ENCODE results near the gene TMC6. TPM values are rescaled to one million over a fixed set of nuclear protein-coding genes. Genes with fewer than 3 reads are reported as not detected.
"Not testable (repeated sequence)": the region's sequence is repeated elsewhere in the genome, so short reads cannot be mapped to it uniquely, and the experiment has no call there.

Gene TMC6
- total and polyA plus RNA-seq, 4 donors, result 5.5 to 63.2 (median 21.4) TPM

GRCh38 chr17:78120971-78121800 lies 7.4 kb downstream of the TMC6 start:
- H3K27ac ChIP-seq (ENCODE audit: low read depth in 1 of 2, low read length in 2 of 2), result no peak overlapping the region
- intact Hi-C loops (cut with DNase I), result no loop called here

DNA sequence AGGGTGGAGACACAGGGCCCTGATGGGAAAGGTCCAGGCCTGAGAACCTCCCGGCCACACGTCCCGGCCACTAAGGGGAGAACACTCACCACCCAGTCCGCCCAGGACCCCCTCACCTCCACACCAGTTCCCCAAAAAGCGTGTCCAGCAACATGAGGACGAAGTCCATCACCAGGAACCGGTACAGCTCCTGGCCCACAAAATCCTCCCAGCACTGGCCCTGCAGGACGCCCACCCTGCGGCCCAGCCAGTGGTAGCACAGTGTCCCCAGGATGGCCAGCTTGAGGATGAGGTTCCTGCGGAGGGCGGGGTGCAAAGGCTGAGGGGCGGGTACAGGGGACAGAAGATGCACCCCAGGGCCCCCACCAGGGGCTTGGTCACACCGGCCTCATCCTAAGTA lies 8.0 kb downstream of the TMC6 start:
- Histone ChIP-seq H3K4me1 (ENCODE audit: control insufficient read depth in 1 of 2, insufficient read depth in 2 of 2, low read length in 2 of 2) (no peaks in the 10 kb centered on the region), H3K4me3 (ENCODE audit: low read length in 2 of 2) (no peak overlapping the region), H3K27me3 (ENCODE audit: control insufficient read depth in 1 of 2, insufficient read depth in 2 of 2, low read length in 1 of 2) (no peaks in the 10 kb centered on the region), H3K9me3 (ENCODE audit: control insufficient read depth, low read length) (no peaks in the 10 kb centered on the region), H3K27ac (ENCODE audit: low read depth in 1 of 2, low read length in 2 of 2) (no peak overlapping the region), H3K36me3 (ENCODE audit: control insufficient read depth in 1 of 2, insufficient read depth in 2 of 2, low read length in 1 of 2) (no peaks in the 10 kb centered on the region)
- intact Hi-C loops (cut with DNase I), result no loop called here
- WGBS, 2 donors, result 95 to 96% methylated on average over 13 of the region's 13 CpGs
- DNase-seq (no peak), ATAC-seq (ENCODE audit: low FRiP score) (no peak)

More at GRCh38 chr17:78120971-78121800, 7.4 kb downstream of the TMC6 start:
- Histone ChIP-seq H3K9me3 (ENCODE audit: control insufficient read depth, low read length) (no peaks in the 10 kb centered on the region), H3K36me3 (ENCODE audit: control insufficient read depth in 1 of 2, insufficient read depth in 2 of 2, low read length in 1 of 2) (no peaks in the 10 kb centered on the region), H3K4me1 (ENCODE audit: control insufficient read depth in 1 of 2, insufficient read depth in 2 of 2, low read length in 2 of 2) (no peaks in the 10 kb centered on the region), H3K4me3 (ENCODE audit: low read length in 2 of 2) (no peak overlapping the region), H3K27me3 (ENCODE audit: control insufficient read depth in 1 of 2, insufficient read depth in 2 of 2, low read length in 1 of 2) (no peaks in the 10 kb centered on the region)
- 92 to 93% methylated on average over 35 of the region's 35 CpGs for WGBS, 2 donors
- ATAC-seq (ENCODE audit: low FRiP score) (no peak), DNase-seq (peak in 1 of 2 donors; percentile 44)

- no peak overlapping the region for H3K4me3 ChIP-seq (ENCODE audit: low read length in 2 of 2)
- peak in 1 of 2 donors; percentile 42 for DNase-seq
Measured at GRCh38 chr17:78118801-78119241, 9.7 kb downstream of the TMC6 start.

GRCh38 chr17:78117027-78117981 lies 11.3 kb downstream of the TMC6 start:
- no peak overlapping the region for H3K27ac ChIP-seq (ENCODE audit: low read depth in 1 of 2, low read length in 2 of 2)
- H3K4me1 ChIP-seq (ENCODE audit: control insufficient read depth in 1 of 2, insufficient read depth in 2 of 2, low read length in 2 of 2), result no peaks in the 10 kb centered on the region
- no peak overlapping the region for H3K4me3 ChIP-seq (ENCODE audit: low read length in 2 of 2)
- H3K36me3 ChIP-seq (ENCODE audit: control insufficient read depth in 1 of 2, insufficient read depth in 2 of 2, low read length in 1 of 2), result no peaks in the 10 kb centered on the region
- no peaks in the 10 kb centered on the region for H3K9me3 ChIP-seq (ENCODE audit: control insufficient read depth, low read length)
- no peaks in the 10 kb centered on the region for H3K27me3 ChIP-seq (ENCODE audit: control insufficient read depth in 1 of 2, insufficient read depth in 2 of 2, low read length in 1 of 2)
- intact Hi-C loops (cut with DNase I), result loop anchor here in 1 of 2 donors (10.0 kb wide), 1 partner anchor 307 kb away; no protein-coding TSS in a partner anchor
- ATAC-seq (ENCODE audit: low FRiP score), result no peak
- 67 to 68% methylated on average over 41 of the region's 41 CpGs for WGBS, 2 donors
- no peak for DNase-seq

More at GRCh38 chr17:78118801-78119241, 9.7 kb downstream of the TMC6 start:
- no peaks in the 10 kb centered on the region for H3K9me3 ChIP-seq (ENCODE audit: control insufficient read depth, low read length)
- H3K36me3 ChIP-seq (ENCODE audit: control insufficient read depth in 1 of 2, insufficient read depth in 2 of 2, low read length in 1 of 2), result no peaks in the 10 kb centered on the region
- no peaks in the 10 kb centered on the region for H3K27me3 ChIP-seq (ENCODE audit: control insufficient read depth in 1 of 2, insufficient read depth in 2 of 2, low read length in 1 of 2)
- intact Hi-C loops (cut with DNase I), result loop anchor here in 1 of 2 donors (10.0 kb wide), 1 partner anchor 306 kb away; no protein-coding TSS in a partner anchor
- H3K4me1 ChIP-seq (ENCODE audit: control insufficient read depth in 1 of 2, insufficient read depth in 2 of 2, low read length in 2 of 2), result no peaks in the 10 kb centered on the region
- no peak for ATAC-seq (ENCODE audit: low FRiP score)
- no peak overlapping the region for H3K27ac ChIP-seq (ENCODE audit: low read depth in 1 of 2, low read length in 2 of 2)
- WGBS, 2 donors, result 86 to 87% methylated on average over 14 of the region's 14 CpGs

DNA sequence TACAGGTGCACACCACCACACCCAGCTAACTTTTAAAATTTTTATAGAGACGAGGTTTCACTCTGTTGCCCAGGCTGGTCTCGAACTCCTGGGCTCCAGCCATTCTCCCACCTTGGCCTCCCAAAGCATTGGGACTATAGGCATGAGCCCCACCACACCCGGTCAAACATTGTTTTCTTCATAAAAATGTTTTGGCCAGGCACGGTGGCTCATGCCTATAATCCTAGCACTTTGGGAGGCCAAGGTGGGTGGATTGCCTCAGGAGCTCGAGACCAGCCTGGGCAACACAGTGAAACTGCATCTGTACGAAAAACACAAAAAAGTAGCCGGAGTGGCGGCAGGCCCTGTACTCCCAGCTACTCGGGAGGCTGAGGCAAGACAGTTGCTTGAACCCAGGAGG lies 12.1 kb downstream of the TMC6 start:
- no peak for ATAC-seq (ENCODE audit: low FRiP score)
- no peaks in the 10 kb centered on the region for H3K36me3 ChIP-seq (ENCODE audit: control insufficient read depth in 1 of 2, insufficient read depth in 2 of 2, low read length in 1 of 2)
- WGBS, 2 donors, result 96 to 97% methylated on average over 9 of the region's 9 CpGs
- no peaks in the 10 kb centered on the region for H3K9me3 ChIP-seq (ENCODE audit: control insufficient read depth, low read length)
- no peaks in the 10 kb centered on the region for H3K27me3 ChIP-seq (ENCODE audit: control insufficient read depth in 1 of 2, insufficient read depth in 2 of 2, low read length in 1 of 2)
- no peak overlapping the region for H3K27ac ChIP-seq (ENCODE audit: low read depth in 1 of 2, low read length in 2 of 2)
- no peaks in the 10 kb centered on the region for H3K4me1 ChIP-seq (ENCODE audit: control insufficient read depth in 1 of 2, insufficient read depth in 2 of 2, low read length in 2 of 2)
- intact Hi-C loops (cut with DNase I), result loop anchor here in 1 of 2 donors (10.0 kb wide), 1 partner anchor 308 kb away; no protein-coding TSS in a partner anchor
- H3K4me3 ChIP-seq (ENCODE audit: low read length in 2 of 2), result no peak overlapping the region
- DNase-seq, result peak in 1 of 2 donors; percentile 59

GRCh38 chr17:78115803-78116202 lies 12.8 kb downstream of the TMC6 start:
- not testable (repeated sequence) for H3K27me3 ChIP-seq (ENCODE audit: control insufficient read depth in 1 of 2, insufficient read depth in 2 of 2, low read length in 1 of 2); H3K4me1 ChIP-seq (ENCODE audit: control insufficient read depth in 1 of 2, insufficient read depth in 2 of 2, low read length in 2 of 2); H3K9me3 ChIP-seq (ENCODE audit: control insufficient read depth, low read length); H3K36me3 ChIP-seq (ENCODE audit: control insufficient read depth in 1 of 2, insufficient read depth in 2 of 2, low read length in 1 of 2); H3K4me3 ChIP-seq (ENCODE audit: low read length in 2 of 2); ATAC-seq (ENCODE audit: low FRiP score); H3K27ac ChIP-seq (ENCODE audit: low read depth in 1 of 2, low read length in 2 of 2)
- DNase-seq, result peak in 1 of 2 donors; percentile 67
- WGBS, 2 donors, result 93 to 96% methylated on average over 14 to 16 of the region's 18 CpGs
- intact Hi-C loops (cut with DNase I), result loop anchor here in 1 of 2 donors (10.0 kb wide), 1 partner anchor 309 kb away; no protein-coding TSS in a partner anchor

DNA sequence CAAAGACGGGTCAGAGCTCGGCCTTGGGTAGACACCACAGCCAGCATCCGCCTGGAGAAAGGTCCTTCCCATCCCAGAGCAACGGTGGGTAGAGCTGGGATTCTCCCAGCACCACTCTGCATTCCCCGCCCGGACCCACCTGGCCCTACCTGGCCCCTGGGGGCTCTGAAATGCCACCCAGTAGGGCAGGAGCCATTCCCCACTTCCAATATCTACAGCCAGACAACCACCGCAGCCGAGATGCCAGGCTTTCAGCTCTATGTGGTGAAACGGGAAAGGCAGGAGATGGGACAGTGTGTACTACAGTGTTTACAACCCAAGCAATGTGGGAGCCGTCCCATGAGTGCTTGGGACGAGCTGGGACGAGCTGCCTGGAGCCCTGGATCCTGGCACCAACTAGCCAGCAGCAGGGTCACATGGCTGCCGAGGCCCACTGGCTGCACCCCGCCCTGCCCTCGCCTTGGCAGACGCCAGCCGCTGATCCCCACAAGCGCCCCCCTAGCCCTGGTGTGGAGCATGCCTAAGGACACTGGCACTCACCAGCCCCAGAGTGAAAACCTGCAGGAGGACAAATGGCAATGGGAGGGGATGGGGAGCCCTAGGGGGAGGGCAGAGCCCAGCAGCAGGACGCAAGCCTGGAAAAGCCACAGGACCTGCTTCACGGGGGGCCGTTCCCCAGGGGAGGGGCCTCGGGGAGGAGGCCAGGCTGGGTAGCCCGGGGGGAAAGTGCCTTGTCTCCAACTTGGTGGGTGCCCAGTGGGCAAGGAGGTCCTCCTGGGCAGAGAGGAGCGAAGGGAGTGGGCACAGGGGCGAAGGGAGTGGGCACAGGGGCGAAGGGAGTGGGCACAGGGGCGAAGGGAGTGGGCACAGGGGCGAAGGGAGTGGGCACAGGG lies 13.5 kb downstream of the TMC6 start:
- Histone ChIP-seq H3K27me3 (ENCODE audit: control insufficient read depth in 1 of 2, insufficient read depth in 2 of 2, low read length in 1 of 2) (no peaks in the 10 kb centered on the region), H3K36me3 (ENCODE audit: control insufficient read depth in 1 of 2, insufficient read depth in 2 of 2, low read length in 1 of 2) (no peaks in the 10 kb centered on the region), H3K4me3 (ENCODE audit: low read length in 2 of 2) (no peak overlapping the region), H3K4me1 (ENCODE audit: control insufficient read depth in 1 of 2, insufficient read depth in 2 of 2, low read length in 2 of 2) (no peaks in the 10 kb centered on the region), H3K27ac (ENCODE audit: low read depth in 1 of 2, low read length in 2 of 2) (no peak overlapping the region), H3K9me3 (ENCODE audit: control insufficient read depth, low read length) (no peaks in the 10 kb centered on the region)
- ATAC-seq (ENCODE audit: low FRiP score) (no peak), DNase-seq (peak in 1 of 2 donors; percentile 65)
- intact Hi-C loops (cut with DNase I), result loop anchor here (5.0 to 10.0 kb wide), 4 partner anchors 57 to 310 kb away; no protein-coding TSS in a partner anchor
- 80 to 81% methylated on average over 26 to 28 of the region's 28 CpGs for WGBS, 2 donors
